Activated CD8-positive, alpha-beta memory T cell treated with anti-CD3 and anti-CD28 coated beads, Interleukin-2, amount 50 U/mL, for 24 hours (primary cell): ENCODE results near the gene ARRDC3.

ENCODE experiments used
- DNase-seq: peaks from one replicate; pipeline ENCODE4 v3.0.0-alpha.2; 2020; ENCODE audit errors: extremely low read depth

The ARRDC3 gene

DNA sequence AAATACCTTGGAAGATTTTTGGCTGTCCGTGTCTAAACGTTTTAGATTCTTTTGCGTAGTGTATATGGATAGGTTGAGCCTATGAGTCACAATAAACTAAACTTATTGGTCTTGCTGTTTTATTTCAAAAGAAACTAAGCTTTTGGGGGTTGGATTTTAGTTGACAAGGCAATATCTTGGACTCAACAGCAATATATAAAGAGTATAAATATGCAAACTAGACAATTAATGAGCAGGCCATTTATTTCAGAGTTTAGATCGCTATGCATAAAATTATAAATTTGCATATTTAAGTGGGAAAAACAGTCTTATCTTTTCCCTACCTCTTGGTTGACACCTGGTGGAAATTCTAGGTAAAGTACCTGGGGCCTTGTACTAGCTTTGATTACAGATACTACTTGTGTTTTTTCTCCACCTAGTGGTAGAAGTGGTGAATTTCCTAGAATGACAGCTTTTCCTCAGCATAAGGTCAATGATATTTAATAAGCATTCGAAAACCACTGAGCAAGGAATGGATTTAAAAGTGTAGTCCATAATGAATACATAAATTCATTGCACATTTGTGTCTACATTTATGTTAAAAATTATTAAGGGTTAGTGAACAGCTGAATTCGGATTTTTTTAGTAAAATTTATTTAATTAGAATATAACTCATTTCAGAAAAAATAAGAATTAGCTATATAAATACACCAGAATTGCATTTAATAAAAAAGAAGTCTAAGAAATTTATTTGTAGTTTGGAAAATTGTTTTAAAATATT is 1.7 kb upstream of the ARRDC3 start:
- DNase-seq, result no peak

- DNase-seq, result no peak
Observed at GRCh38 chr5:91383956-91384300, 811 bp upstream of the ARRDC3 start.

GRCh38 chr5:91382530-91383026 is 539 bp downstream of the ARRDC3 start:
- no peak for DNase-seq

GRCh38 chr5:91381774-91382359 is 1.2 kb downstream of the ARRDC3 start:
- peak; percentile 46 for DNase-seq

DNA sequence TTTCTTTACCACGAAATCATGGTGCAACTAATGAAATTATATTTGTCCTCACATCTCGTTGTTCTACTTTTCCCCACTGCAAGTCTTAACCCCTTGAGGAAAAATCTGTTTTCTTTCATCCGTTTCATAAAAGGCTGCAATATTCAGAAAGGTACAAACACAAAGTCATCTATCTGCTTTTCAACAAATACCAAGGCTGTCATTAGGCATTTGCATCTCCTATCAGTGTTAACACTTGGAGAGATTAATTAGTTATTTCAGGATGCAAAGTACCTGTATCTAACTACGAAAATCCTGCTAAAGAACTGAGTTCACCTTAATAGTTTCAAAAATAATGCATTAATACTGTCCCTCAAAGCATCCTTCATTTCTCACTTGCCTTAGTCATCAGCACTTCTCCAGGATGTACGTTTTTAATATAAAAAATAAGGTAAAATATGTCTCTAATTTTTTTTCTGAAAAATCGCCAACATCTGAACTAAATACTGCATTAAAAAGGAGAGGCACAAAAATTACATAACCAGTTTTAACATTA is 1.8 kb downstream of the ARRDC3 start:
- DNase-seq, result no peak

DNA sequence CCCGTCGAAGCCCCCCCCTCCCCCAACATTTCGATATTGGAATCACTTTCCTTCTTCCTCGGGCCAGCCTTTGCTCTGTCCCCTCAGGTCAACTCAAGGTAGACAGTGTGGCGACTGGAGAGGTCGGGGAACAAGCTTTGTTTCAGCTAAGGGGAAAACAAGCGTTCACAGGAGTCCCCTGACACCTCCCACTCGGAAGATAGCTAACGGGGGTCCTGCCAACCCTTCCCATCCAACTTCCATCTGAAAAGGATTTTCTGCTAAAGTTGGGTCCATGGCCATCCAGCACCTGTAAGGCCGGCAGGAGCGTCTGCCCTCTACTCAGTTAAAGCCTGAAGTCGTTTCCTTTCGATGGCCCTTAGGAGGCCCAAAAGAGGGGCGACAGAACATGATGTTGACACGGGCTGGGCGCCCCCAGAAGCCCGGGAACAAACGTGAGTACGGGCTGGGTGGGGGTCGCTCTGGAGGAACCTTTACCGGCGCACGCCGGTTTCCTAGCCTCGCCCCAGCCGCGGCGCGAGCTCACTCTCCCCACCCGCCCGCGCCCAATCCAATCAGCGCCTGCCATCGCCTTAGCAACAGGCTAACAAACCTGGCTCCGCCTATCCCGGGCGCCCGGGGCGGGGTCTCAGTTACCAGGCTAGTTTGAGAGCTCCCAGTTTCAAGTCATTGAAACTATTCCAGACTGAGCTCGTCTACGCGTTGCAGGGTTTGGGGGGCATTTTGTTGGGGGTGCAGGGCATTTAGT is 2.5 kb downstream of the ARRDC3 start:
- peak; percentile 95 for DNase-seq

GRCh38 chr5:91379914-91380490 is 3.1 kb downstream of the ARRDC3 start:
- DNase-seq, result peak; percentile 83

GRCh38 chr5:91379246-91379913 is 3.7 kb downstream of the ARRDC3 start:
- DNase-seq, result no peak

DNA sequence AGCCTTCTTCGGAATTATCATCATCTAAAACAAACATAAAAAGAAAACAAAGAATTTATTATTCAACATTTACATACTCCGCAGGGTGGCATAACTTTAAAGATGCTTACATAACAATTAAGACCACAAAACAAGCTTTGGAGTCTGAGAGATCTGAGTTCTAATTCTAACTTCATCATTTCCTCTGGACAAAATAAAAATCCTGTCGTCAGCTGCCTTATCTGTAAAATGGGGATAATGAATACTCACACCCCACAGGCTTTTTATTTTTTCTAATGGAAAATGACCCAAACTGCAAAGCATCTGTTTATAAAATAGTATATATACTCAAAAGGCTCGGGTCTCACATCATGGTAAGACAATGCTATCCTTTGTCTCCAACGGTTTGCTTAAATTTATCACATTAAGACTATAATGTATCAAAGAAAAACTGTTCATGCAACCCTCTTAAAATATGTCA is 4.3 kb downstream of the ARRDC3 start:
- DNase-seq, result no peak

- DNase-seq, result no peak
Observed at GRCh38 chr5:91374893-91375520, 8.1 kb downstream of the ARRDC3 start.

- DNase-seq, result no peak
Observed at GRCh38 chr5:91373600-91373999, 9.5 kb downstream of the ARRDC3 start.

- no peak for DNase-seq
Observed at GRCh38 chr5:91373006-91373405, 10.1 kb downstream of the ARRDC3 start.

- no peak for DNase-seq
Observed at GRCh38 chr5:91369480-91369879, 13.6 kb downstream of the ARRDC3 start.

- no peak for DNase-seq
Observed at GRCh38 chr5:91367908-91368648, 15.0 kb downstream of the ARRDC3 start.

GRCh38 chr5:91367344-91367743 is 15.8 kb downstream of the ARRDC3 start:
- DNase-seq, result no peak

DNA sequence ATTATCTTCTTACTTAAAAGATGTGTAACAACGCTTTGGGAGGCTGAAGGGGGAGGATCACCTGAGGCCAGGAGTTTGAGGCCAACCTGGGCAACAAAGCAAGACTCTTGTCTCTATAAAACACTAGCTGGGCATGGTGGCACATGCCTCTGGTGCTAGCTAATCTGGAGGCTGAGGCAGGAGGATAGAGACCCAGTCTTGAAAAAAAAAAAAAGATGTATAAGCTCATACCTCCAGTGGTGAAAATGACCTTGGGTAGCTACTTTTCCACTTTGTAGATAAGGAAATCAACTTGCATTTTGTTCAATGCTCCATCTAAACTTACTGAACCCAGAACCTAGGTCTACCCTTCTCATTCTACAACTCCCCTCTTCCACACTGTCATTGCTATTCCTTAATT is 16.6 kb downstream of the ARRDC3 start:
- no peak for DNase-seq

DNA sequence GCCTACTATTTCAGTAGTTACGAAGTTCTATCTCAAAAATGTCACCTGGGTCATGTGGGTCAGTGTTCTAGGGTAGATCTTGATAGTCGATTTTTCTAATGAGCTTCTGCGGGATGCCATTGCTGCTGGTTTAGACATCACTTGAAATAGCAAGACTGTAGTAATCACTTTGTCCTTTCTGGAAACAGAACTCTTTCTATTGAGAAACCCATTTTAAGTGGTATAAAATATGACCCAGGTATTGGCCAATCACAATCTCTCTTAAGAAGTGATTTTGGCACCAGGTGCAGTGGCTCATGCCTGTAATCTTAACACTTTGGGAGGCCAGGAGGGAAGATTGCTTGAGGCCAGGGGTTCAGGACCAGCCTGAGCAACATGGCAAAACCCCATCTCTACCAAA is 17.6 kb downstream of the ARRDC3 start:
- no peak for DNase-seq

DNA sequence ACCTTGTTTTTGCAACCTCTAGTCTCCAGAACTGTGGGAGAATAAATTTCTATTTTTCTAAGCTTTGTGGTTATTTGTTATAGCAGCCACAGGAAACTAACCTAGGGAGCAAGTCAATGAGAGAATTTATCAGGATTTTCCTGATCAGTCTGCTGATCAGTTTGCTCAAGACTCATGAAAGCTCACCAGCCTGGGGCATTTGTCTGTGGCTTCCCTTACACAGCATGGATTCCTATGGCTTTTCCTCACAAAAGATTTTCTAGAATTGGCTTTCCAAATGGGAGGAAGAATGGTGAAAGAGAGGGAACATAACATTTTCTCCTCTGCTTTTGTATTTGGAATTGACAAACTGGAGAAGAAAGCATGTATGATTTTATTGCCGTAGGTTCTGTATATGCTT is 20.2 kb downstream of the ARRDC3 start:
- no peak for DNase-seq

GRCh38 chr5:91361790-91362189 is 21.3 kb downstream of the ARRDC3 start:
- no peak for DNase-seq

- DNase-seq, result no peak
Observed at GRCh38 chr5:91361055-91361701, 21.9 kb downstream of the ARRDC3 start.
